Sigmoid colon (tissue), 4 donors: ENCODE measurements around the gene ABCG4.

Experiments used
- CTCF ChIP-seq, 4 experiments: fragments of 450-650 bp in 3 of 4; fragments of 200-600 bp in 1 of 4; IDR thresholded peaks; one replicate each; pipeline ENCODE4 v1.5.1; 2016 to 2019; ENCODE audit warnings: antibody characterized with exemption in 4 of 4, mild to moderate bottlenecking in 3 of 4, moderate library complexity in 2 of 4
- EP300 ChIP-seq, 4 donors: sonication (generic); formaldehyde crosslinking; IDR thresholded peaks; one replicate each; pipeline ENCODE4 v1.6.1; 2017; ENCODE audit warnings: antibody characterized with exemption in 4 of 4
- POLR2A ChIP-seq, 2 donors: fragments of 450-650 bp; IDR thresholded peaks; one replicate each; pipeline ENCODE4 v1.6.1; 2016; ENCODE audit warnings: antibody characterized with exemption in 2 of 2, mild to moderate bottlenecking in 2 of 2, moderate library complexity in 2 of 2
- POLR2AphosphoS5 ChIP-seq, 4 donors: sonication (generic); formaldehyde crosslinking; IDR thresholded peaks; one replicate each; pipeline ENCODE4 v1.6.1; 2017; ENCODE audit warnings: antibody characterized with exemption in 4 of 4

- TF ChIP-seq CTCF (IDR thresholded peaks at IDR 0.05), result peak in 1 of 4 experiments; percentile 1
- peak in 1 of 2 donors; percentile 37 for TF ChIP-seq POLR2A (IDR thresholded peaks at IDR 0.05)
- no peak for TF ChIP-seq EP300 (IDR thresholded peaks at IDR 0.05)
- peak in 3 of 4 donors; percentile 47 to 71 (median 58) for TF ChIP-seq POLR2AphosphoS5 (IDR thresholded peaks at IDR 0.05)
Measured at GRCh38 chr11:119101759-119102423, 47.0 kb upstream of the ABCG4 start, which contains the start of gene DPAGT1.
